Gastrocnemius medialis (tissue), 4 donors: ENCODE data around the gene PAXX.

Source experiments
- POLR2A ChIP-seq, 2 donors: fragments of 450-650 bp; IDR thresholded peaks; one replicate each; pipeline ENCODE4 v1.6.1; 2017; ENCODE audit warnings: antibody characterized with exemption in 2 of 2, mild to moderate bottlenecking in 2 of 2, moderate library complexity in 2 of 2
- TF ChIP-seq, protein P1 (sequence below), 5 experiments: fragments of 450-650 bp in 3 of 5; fragments of 200-600 bp in 2 of 5; sonication (generic) in 2 of 5; IDR thresholded peaks in 4 of 5; conservative IDR thresholded peaks in 1 of 5; 1 replicate in 4 of 5; 2 replicates in 1 of 5; pipeline ENCODE4 v1.5.1; 2016 to 2019; ENCODE audit warnings: antibody characterized with exemption in 5 of 5, mild to moderate bottlenecking in 3 of 5, moderate library complexity in 3 of 5

DNA sequence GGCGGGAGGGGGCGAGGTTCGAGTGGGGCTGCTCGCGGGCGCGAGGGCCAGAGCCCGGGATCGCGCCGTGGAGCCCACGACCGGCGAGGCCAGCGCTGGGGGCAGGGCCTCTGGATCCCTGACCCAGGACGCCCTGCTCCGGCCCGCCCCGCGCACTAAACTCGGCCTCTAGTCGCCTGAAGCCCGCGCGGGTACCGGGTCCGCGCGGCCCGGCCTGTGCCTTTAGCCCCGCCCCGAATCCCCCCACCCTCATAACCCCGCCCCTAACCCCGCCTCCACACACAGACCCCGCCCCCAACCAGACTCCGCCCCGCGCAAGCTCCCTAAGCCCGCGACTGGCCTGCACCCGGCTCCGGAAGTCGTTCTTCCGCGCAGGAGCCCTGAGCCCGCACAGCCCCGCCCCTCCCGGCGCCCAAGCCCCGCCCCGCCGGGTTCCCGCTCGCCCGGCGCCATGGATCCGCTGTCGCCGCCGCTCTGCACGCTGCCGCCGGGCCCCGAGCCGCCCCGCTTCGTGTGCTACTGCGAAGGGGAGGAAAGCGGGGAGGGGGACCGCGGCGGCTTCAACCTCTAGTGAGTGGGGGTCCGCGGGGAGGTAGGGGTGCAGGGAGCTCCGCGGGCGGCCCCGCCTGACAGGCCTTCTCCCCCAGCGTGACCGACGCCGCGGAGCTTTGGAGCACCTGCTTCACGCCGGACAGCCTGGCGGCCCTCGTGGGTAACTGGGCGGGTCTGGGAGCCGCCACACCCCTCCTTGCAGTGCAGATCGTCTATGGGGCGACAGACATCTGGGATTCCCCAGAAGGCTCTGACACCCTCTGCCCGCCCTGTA lies at the start of gene PAXX:
- peak in 1 of 2 donors; percentile 40 for TF ChIP-seq POLR2A (IDR thresholded peaks at IDR 0.05)
- TF ChIP-seq, protein P1, sequence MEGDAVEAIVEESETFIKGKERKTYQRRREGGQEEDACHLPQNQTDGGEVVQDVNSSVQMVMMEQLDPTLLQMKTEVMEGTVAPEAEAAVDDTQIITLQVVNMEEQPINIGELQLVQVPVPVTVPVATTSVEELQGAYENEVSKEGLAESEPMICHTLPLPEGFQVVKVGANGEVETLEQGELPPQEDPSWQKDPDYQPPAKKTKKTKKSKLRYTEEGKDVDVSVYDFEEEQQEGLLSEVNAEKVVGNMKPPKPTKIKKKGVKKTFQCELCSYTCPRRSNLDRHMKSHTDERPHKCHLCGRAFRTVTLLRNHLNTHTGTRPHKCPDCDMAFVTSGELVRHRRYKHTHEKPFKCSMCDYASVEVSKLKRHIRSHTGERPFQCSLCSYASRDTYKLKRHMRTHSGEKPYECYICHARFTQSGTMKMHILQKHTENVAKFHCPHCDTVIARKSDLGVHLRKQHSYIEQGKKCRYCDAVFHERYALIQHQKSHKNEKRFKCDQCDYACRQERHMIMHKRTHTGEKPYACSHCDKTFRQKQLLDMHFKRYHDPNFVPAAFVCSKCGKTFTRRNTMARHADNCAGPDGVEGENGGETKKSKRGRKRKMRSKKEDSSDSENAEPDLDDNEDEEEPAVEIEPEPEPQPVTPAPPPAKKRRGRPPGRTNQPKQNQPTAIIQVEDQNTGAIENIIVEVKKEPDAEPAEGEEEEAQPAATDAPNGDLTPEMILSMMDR (IDR thresholded peaks at IDR 0.05 in 4 of 5, conservative IDR thresholded peaks at IDR 0.05 in 1 of 5), result no peak
